PC-3 (cell line): Measurements from ENCODE around the gene DLG5. TPM values are rescaled to one million over a fixed set of nuclear protein-coding genes. Genes with fewer than 3 reads are reported as not detected.

Experiments used
- ATAC-seq: fragments of 200-7000 bp; cut with Tn5 transposase; 2 replicates; pipeline ENCODE4 v1.9.1; 2020; ENCODE audit warnings: mild to moderate bottlenecking, moderate library complexity
- BruUV-seq: library from RNA; stranded (reverse); fragments of 400-500 nt; replicated peaks from 2 replicates; lab custom pipeline; 2021; lab: Mats Ljungman, UMichigan
- CTCF ChIA-PET: fragments of 300-600 bp; sonication (Branson Sonifier 250); formaldehyde crosslinking; loops from one replicate; lab custom pipeline; 2022; ENCODE audit warnings: antibody characterized with exemption; lab: Charles Lee
- POLR2A ChIA-PET: fragments of 300-600 bp; sonication (Branson Sonifier 250); formaldehyde crosslinking; loops from one replicate; lab custom pipeline; 2022; ENCODE audit warnings: antibody characterized with exemption; ENCODE audit not compliant: unreplicated experiment; lab: Charles Lee
- DNase-seq: peaks from one replicate; pipeline ENCODE4 v3.0.0-alpha.2; 2015
- H2AFZ ChIP-seq: fragments of 300-600 bp; sonication (generic); 2 replicates; pipeline ENCODE4 v1.6.0; 2016; ENCODE audit warnings: antibody characterized with exemption, low read length
- H3F3A ChIP-seq: fragments of 300-600 bp; sonication (generic); one replicate; pipeline ENCODE4 v1.6.0; 2017; ENCODE audit warnings: antibody characterized with exemption, low read length, control low read depth, mild to moderate bottlenecking; ENCODE audit not compliant: unreplicated experiment
- H3K27ac ChIP-seq: fragments of 300-600 bp; sonication (generic); 2 replicates; pipeline ENCODE4 v1.5.1; 2016; ENCODE audit warnings: mild to moderate bottlenecking, low read length
- H3K27me3 ChIP-seq: fragments of 300-600 bp; sonication (generic); 2 replicates; pipeline ENCODE4 v1.6.1; 2016; ENCODE audit warnings: low read length, mixed read lengths
- H3K36me3 ChIP-seq: fragments of 300-600 bp; sonication (generic); 2 replicates; pipeline ENCODE4 v1.6.1; 2016; ENCODE audit warnings: low read depth, mixed run types, low read length, mixed read lengths
- H3K4me1 ChIP-seq: fragments of 300-600 bp; sonication (generic); 2 replicates; pipeline ENCODE4 v1.5.1; 2016; ENCODE audit warnings: low read length; ENCODE audit not compliant: insufficient read depth
- H3K4me2 ChIP-seq: fragments of 300-600 bp; sonication (generic); 2 replicates; pipeline ENCODE4 v1.6.0; 2016; ENCODE audit warnings: low read length
- H3K4me3 ChIP-seq: fragments of 300-600 bp; sonication (generic); 2 replicates; pipeline ENCODE4 v1.5.1; 2016; ENCODE audit warnings: mild to moderate bottlenecking, low read length, mixed read lengths
- H3K79me2 ChIP-seq: fragments of 300-600 bp; sonication (generic); 2 replicates; pipeline ENCODE4 v1.6.1; 2017; ENCODE audit warnings: low read length, mixed read lengths
- H3K9ac ChIP-seq: fragments of 300-600 bp; sonication (generic); 2 replicates; pipeline ENCODE4 v1.6.0; 2016; ENCODE audit warnings: mild to moderate bottlenecking, low read length
- H3K9me2 ChIP-seq: fragments of 300-600 bp; sonication (generic); replicated peaks from 2 replicates; pipeline ENCODE4 v1.6.1; 2016; ENCODE audit warnings: mixed run types, low read length, mixed read lengths
- H3K9me3 ChIP-seq: fragments of 300-600 bp; sonication (generic); 2 replicates; pipeline ENCODE4 v1.6.1; 2016; ENCODE audit warnings: low read length, mixed read lengths
- H4K20me1 ChIP-seq: fragments of 300-600 bp; sonication (generic); 2 replicates; pipeline ENCODE4 v1.6.1; 2016; ENCODE audit warnings: low read length, mixed read lengths
- CTCF ChIP-seq: fragments of 300-600 bp; sonication (generic); conservative IDR thresholded peaks from 2 replicates; pipeline ENCODE4 v1.5.1; 2017; ENCODE audit warnings: antibody characterized with exemption, low read depth, mild to moderate bottlenecking, low read length
- EZH2 ChIP-seq: fragments of 300-600 bp; sonication (generic); IDR thresholded peaks from one replicate; pipeline ENCODE4 v1.6.1; 2017; ENCODE audit warnings: antibody characterized with exemption, mild to moderate bottlenecking, low read length; ENCODE audit not compliant: unreplicated experiment
- EZH2phosphoT487 ChIP-seq: fragments of 300-600 bp; sonication (generic); IDR thresholded peaks from 2 replicates; pipeline ENCODE4 v1.6.1; 2018; ENCODE audit warnings: mild to moderate bottlenecking, antibody characterized with exemption, low read length, borderline replicate concordance
- intact Hi-C: fragments of 100-400 bp; cut with micrococcal nuclease; formaldehyde crosslinking; loops from 2 replicates; pipeline ENCODE4 v1.9.0; 2023
- total RNA-seq: library from RNA; depleted of rRNA; stranded (reverse); fragments of >200 nt; gene quantifications from 2 replicates; pipeline ENCODE4 v1.2.3, GENCODE V29; 2014

DLG5 gene
- total RNA-seq, 1 experiment from 2014 or later, result 118 TPM

GRCh38 chr10:77944519-77944918 lies 18.0 kb upstream of the DLG5 start:
- Histone ChIP-seq H3K36me3 (no peaks in the 10 kb centered on the region), H3K27me3 (no peaks in the 10 kb centered on the region), H3F3A (peaks cover 21% of the 10 kb centered on the region), H3K4me1 (peaks cover 43% of the 10 kb centered on the region), H3K79me2 (no peaks in the 10 kb centered on the region), H4K20me1 (no peaks in the 10 kb centered on the region), H3K4me2 (peak overlapping the region; percentile 2), H3K9ac (peak overlapping the region; percentile 12; the same call in 1 of the 2 replicates), H3K9me2 (no peaks in the 10 kb centered on the region), H3K4me3 (no peak overlapping the region), H3K9me3 (no peaks in the 10 kb centered on the region), H2AFZ (peak overlapping the region; percentile 1), H3K27ac (peak overlapping the region; percentile 72)
- CTCF ChIA-PET, result interaction anchor here (0.5 to 0.7 kb wide), 2 partner anchors 31 to 85 kb away, joined by 3 read pairs; partner anchors contain the start of gene POLR3A
- DNase-seq, result peak; percentile 100
- no TSS peak for BruUV-seq
- peak; percentile 39 for ATAC-seq
- TF ChIP-seq CTCF (no peak), EZH2phosphoT487 (no peak), EZH2 (no peak)
- intact Hi-C loops, result no loop called here
- POLR2A ChIA-PET, result interaction anchor here (0.7 kb wide), 2 partner anchors 71 to 86 kb away, joined by 6 read pairs; no protein-coding TSS in a partner anchor

- H3K9me3 ChIP-seq, result no peaks in the 10 kb centered on the region
- ChIA-PET POLR2A (interaction anchor here (0.5 to 0.6 kb wide), 2 partner anchors 15 to 32 kb away, joined by 3 to 11 read pairs; no protein-coding TSS in a partner anchor), CTCF (interaction anchor here (0.7 kb wide), 2 partner anchors 9 to 31 kb away, joined by 3 to 6 read pairs; no protein-coding TSS in a partner anchor)
- no peak overlapping the region for H3K9ac ChIP-seq
- BruUV-seq, result no TSS peak
- H3K4me2 ChIP-seq, result peak overlapping the region; percentile 48
- H3K4me3 ChIP-seq, result peak overlapping the region; percentile 4; the same call in 1 of the 2 replicates
- H2AFZ ChIP-seq, result peak overlapping the region; percentile 36
- peaks cover 32% of the 10 kb centered on the region for H3K4me1 ChIP-seq
- H3F3A ChIP-seq, result peaks cover 13% of the 10 kb centered on the region
- peak overlapping the region; percentile 72 for H3K27ac ChIP-seq
- H3K9me2 ChIP-seq, result no peaks in the 10 kb centered on the region
- no peak for TF ChIP-seq EZH2phosphoT487
- TF ChIP-seq EZH2, result no peak
- TF ChIP-seq CTCF, result no peak
- intact Hi-C loops, result loop anchor here (1.0 kb wide), 4 partner anchors 18 to 40 kb away; no protein-coding TSS in a partner anchor
- peak; percentile 99 for DNase-seq
- no peaks in the 10 kb centered on the region for H3K79me2 ChIP-seq
- no peaks in the 10 kb centered on the region for H3K36me3 ChIP-seq
- ATAC-seq, result peak; percentile 69
- no peaks in the 10 kb centered on the region for H3K27me3 ChIP-seq
- H4K20me1 ChIP-seq, result no peaks in the 10 kb centered on the region
Observed at GRCh38 chr10:77943121-77943901, 16.8 kb upstream of the DLG5 start.
